GM12874 (cell line): Measurements from ENCODE around the gene SAXO2.

Experiments used
- CTCF ChIP-seq: IDR thresholded peaks from 2 replicates; pipeline ENCODE4 v1.5.1; 2011; ENCODE audit warnings: low read depth, mild to moderate bottlenecking, control low read depth, low read length, moderate library complexity; ENCODE audit not compliant: insufficient read depth

SAXO2 gene

GRCh38 chr15:82262422-82263026 lies at the start of gene SAXO2, which contains the start of gene EFL1:
Gene SAXO2, plus strand, starts transcription at chr15:82262818. Its CDS starts 62 bp downstream, at chr15:82262880.
Gene EFL1, minus strand, starts transcription at chr15:82262734. Its CDS starts 956 bp downstream, at chr15:82261778.
- TF ChIP-seq CTCF = no peak

- TF ChIP-seq CTCF = peak; percentile 44
Measured at GRCh38 chr15:82221535-82221934, 41.1 kb upstream of the SAXO2 start.

GRCh38 chr15:82228750-82229149 lies 33.9 kb upstream of the SAXO2 start:
- no peak for TF ChIP-seq CTCF

GRCh38 chr15:82231233-82231632 lies 31.4 kb upstream of the SAXO2 start:
- TF ChIP-seq CTCF = no peak

GRCh38 chr15:82231842-82232241 lies 30.8 kb upstream of the SAXO2 start:
- TF ChIP-seq CTCF = no peak

DNA sequence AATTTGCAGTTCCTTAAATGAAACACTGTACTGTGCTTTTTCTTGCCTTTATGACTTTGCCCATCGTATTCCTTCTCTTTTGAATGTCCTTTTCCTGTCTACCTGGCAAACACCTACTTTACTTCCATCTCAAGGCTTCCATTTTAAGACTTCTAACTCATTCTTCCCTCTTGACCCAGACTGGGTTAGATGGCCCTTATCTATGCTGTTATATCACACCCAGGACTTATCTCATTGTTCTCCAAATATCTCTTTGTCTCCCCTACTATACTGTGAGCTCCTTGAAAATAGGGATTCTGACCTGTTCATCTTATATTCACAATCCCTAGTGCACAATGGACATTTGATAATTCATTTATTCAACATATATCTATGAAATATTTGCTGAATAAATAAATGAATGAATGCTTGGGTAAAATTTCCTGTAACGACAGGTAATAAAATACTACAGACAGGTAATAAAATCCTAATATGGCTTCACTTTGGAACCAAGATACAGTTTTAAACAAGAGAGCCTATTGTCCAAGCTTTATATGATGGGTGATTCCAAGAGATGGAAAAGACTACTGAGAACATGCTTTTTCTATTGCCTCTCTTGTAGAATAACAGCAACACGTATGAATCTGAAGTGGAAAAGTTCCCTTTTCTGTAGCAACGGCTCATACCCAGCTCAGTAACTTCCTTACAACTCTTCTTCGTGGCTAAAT lies 22.8 kb upstream of the SAXO2 start:
- no peak for TF ChIP-seq CTCF

DNA sequence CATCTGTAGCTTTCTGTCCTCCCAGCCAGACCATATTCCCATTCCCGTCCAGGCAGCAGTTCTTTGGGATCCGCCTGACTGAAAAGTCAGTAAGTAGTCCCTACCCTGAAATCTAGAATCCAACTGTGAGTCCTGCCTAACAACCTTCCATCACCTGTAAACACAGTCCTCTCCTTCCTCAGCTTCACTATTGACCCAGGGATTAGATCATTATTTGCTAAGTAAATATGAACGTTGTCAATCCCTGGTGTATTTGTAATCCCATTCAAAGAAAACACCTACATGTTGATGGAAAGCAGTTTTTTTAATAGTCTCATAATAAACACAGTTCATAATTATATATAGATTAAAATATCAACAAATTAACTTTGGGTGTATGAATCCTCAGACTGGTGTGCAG lies 732 bp downstream of the SAXO2 start:
- no peak for TF ChIP-seq CTCF
